Upper lobe of left lung (tissue), 6 donors: Measurements from ENCODE around the gene RAB39A. TPM values are rescaled to one million over a fixed set of nuclear protein-coding genes. Genes with fewer than 3 reads are reported as not detected.
"Not testable (repeated sequence)": the region's sequence is repeated elsewhere in the genome, so short reads cannot be mapped to it uniquely, and the experiment has no call there.

Experiments used
- ATAC-seq, 2 donors: fragments of 200-7000 bp; cut with Tn5 transposase; one replicate each; pipeline ENCODE4 v1.9.1; 2022; ENCODE audit warnings: mild to moderate bottlenecking in 2 of 2, moderate library complexity in 2 of 2; ENCODE audit not compliant: low FRiP score in 2 of 2
- DNase-seq, 2 donors: peaks; one replicate each; pipeline ENCODE4 v3.0.0-alpha.2; 2019 to 2020
- H3K27ac ChIP-seq, 4 donors: fragments of 200-600 bp; sonication (generic); one replicate each; pipeline ENCODE4 v1.5.1; 2016 to 2019
- H3K27me3 ChIP-seq, 4 donors: fragments of 200-600 bp; sonication (generic); one replicate each; pipeline ENCODE4 v1.5.1; 2017 to 2019
- H3K36me3 ChIP-seq, 4 donors: fragments of 200-600 bp; sonication (generic); one replicate each; pipeline ENCODE4 v1.5.1; 2016 to 2019
- H3K4me1 ChIP-seq, 4 donors: fragments of 200-600 bp; sonication (generic); one replicate each; pipeline ENCODE4 v1.5.1; 2018 to 2019
- H3K4me3 ChIP-seq, 4 donors: fragments of 200-600 bp; sonication (generic); one replicate each; pipeline ENCODE4 v1.5.1; 2017 to 2019; ENCODE audit warnings: mild to moderate bottlenecking in 2 of 4, moderate library complexity in 1 of 4
- H3K9me3 ChIP-seq, 4 donors: fragments of 200-600 bp; sonication (generic); one replicate each; pipeline ENCODE4 v1.5.1; 2018 to 2019
- EP300 ChIP-seq, 4 donors: sonication (generic); formaldehyde crosslinking; IDR thresholded peaks; one replicate each; pipeline ENCODE4 v1.5.1; 2017; ENCODE audit warnings: antibody characterized with exemption in 4 of 4, control low read depth in 2 of 4
- POLR2A ChIP-seq, 4 donors: fragments of 450-650 bp; IDR thresholded peaks; one replicate each; pipeline ENCODE4 v1.5.1; 2016 to 2017; ENCODE audit warnings: antibody characterized with exemption in 4 of 4, mild to moderate bottlenecking in 2 of 4
- POLR2AphosphoS5 ChIP-seq, 2 donors: sonication (generic); formaldehyde crosslinking; IDR thresholded peaks; one replicate each; pipeline ENCODE4 v1.5.1; 2017; ENCODE audit warnings: antibody characterized with exemption in 2 of 2
- WGBS, 2 donors: methylation state at CpG; one replicate each; pipeline ENCODE4 v1.1.5; 2017 to 2018; 5-methylcytosine and 5-hydroxymethylcytosine counted together
- total RNA-seq, 6 donors: library from RNA; depleted of rRNA in 4 of 6; stranded (reverse); fragments of >200 nt in 4 of 6; gene quantifications; one replicate each; pipeline versions ENCODE4 v1.1.0 to v1.2.1, GENCODE V29; 2016 to 2021
- TF ChIP-seq, protein P1 (sequence below), 6 experiments: fragments of 450-650 bp in 4 of 6; fragments of 200-600 bp in 2 of 6; sonication (generic) in 2 of 6; IDR thresholded peaks; one replicate each; pipeline ENCODE4 v1.5.1; 2016 to 2019; ENCODE audit warnings: antibody characterized with exemption in 6 of 6
- donor health status: DM: no; HTN: no; CAD: no; lungs with moderate emphysema.
- donor health status: DM: no; HTN: yes; CAD: no; lungs with severe emphysema.

Gene RAB39A
- total RNA-seq, 6 donors from 2014 or later = 1.8 to 7.3 (median 3.5) TPM; not detected in 1

- Histone ChIP-seq H3K27ac (peak overlapping the region in 3 of 4 donors; percentile 9 to 56 (median 50)), H3K36me3 (no peaks in the 10 kb centered on the region), H3K9me3 (no peaks in the 10 kb centered on the region), H3K27me3 (peaks cover 0 to 6% (median 0%) of the 10 kb centered on the region in 4 donors), H3K4me1 (peaks cover 11 to 19% (median 14%) of the 10 kb centered on the region in 4 donors), H3K4me3 (peak overlapping the region; percentile 14 to 69 (median 50))
- ATAC-seq (peak; percentile 42 to 81), DNase-seq (peak; percentile 27 to 56)
- 1 to 3% methylated on average over 33 to 41 of the region's 41 CpGs for WGBS, 2 donors
- TF ChIP-seq, protein P1, sequence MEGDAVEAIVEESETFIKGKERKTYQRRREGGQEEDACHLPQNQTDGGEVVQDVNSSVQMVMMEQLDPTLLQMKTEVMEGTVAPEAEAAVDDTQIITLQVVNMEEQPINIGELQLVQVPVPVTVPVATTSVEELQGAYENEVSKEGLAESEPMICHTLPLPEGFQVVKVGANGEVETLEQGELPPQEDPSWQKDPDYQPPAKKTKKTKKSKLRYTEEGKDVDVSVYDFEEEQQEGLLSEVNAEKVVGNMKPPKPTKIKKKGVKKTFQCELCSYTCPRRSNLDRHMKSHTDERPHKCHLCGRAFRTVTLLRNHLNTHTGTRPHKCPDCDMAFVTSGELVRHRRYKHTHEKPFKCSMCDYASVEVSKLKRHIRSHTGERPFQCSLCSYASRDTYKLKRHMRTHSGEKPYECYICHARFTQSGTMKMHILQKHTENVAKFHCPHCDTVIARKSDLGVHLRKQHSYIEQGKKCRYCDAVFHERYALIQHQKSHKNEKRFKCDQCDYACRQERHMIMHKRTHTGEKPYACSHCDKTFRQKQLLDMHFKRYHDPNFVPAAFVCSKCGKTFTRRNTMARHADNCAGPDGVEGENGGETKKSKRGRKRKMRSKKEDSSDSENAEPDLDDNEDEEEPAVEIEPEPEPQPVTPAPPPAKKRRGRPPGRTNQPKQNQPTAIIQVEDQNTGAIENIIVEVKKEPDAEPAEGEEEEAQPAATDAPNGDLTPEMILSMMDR (IDR thresholded peaks at IDR 0.05) = no peak
- peak in 1 of 4 donors; percentile 20 for TF ChIP-seq POLR2A (IDR thresholded peaks at IDR 0.05)
Observed at GRCh38 chr11:107928767-107929507, 689 bp downstream of the RAB39A start.

GRCh38 chr11:107929611-107930200 is 1.5 kb downstream of the RAB39A start:
- DNase-seq (no peak), ATAC-seq (peak in 1 of 2 donors; percentile 16)
- Histone ChIP-seq H3K27ac (no peak overlapping the region), H3K27me3 (peaks cover 0 to 6% (median 0%) of the 10 kb centered on the region in 4 donors), H3K9me3 (no peaks in the 10 kb centered on the region), H3K36me3 (no peaks in the 10 kb centered on the region), H3K4me3 (peak overlapping the region in 2 of 4 donors; percentile 56 to 69), H3K4me1 (peaks cover 11 to 19% (median 14%) of the 10 kb centered on the region in 4 donors)
- WGBS, 2 donors = 47 to 56% methylated on average over 10 of the region's 10 CpGs
- TF ChIP-seq, protein P1 (IDR thresholded peaks at IDR 0.05) = no peak
- TF ChIP-seq EP300 (IDR thresholded peaks at IDR 0.05) = no peak
- TF ChIP-seq POLR2A (IDR thresholded peaks at IDR 0.05) = no peak
- TF ChIP-seq POLR2AphosphoS5 (IDR thresholded peaks at IDR 0.05) = no peak

- DNase-seq (no peak), ATAC-seq (no peak)
- Histone ChIP-seq H3K4me1 (peaks cover 11 to 19% (median 14%) of the 10 kb centered on the region in 4 donors), H3K9me3 (no peaks in the 10 kb centered on the region), H3K36me3 (no peaks in the 10 kb centered on the region), H3K27ac (no peak overlapping the region), H3K4me3 (no peak overlapping the region), H3K27me3 (peaks cover 0 to 6% (median 0%) of the 10 kb centered on the region in 4 donors)
- WGBS, 2 donors = 85 to 88% methylated on average over 7 of the region's 7 CpGs
- TF ChIP-seq POLR2A (IDR thresholded peaks at IDR 0.05) (no peak), POLR2AphosphoS5 (IDR thresholded peaks at IDR 0.05) (no peak), EP300 (IDR thresholded peaks at IDR 0.05) (no peak)
- TF ChIP-seq, protein P1 (IDR thresholded peaks at IDR 0.05) = no peak
Observed at GRCh38 chr11:107931206-107931605, 3.0 kb downstream of the RAB39A start.

DNA sequence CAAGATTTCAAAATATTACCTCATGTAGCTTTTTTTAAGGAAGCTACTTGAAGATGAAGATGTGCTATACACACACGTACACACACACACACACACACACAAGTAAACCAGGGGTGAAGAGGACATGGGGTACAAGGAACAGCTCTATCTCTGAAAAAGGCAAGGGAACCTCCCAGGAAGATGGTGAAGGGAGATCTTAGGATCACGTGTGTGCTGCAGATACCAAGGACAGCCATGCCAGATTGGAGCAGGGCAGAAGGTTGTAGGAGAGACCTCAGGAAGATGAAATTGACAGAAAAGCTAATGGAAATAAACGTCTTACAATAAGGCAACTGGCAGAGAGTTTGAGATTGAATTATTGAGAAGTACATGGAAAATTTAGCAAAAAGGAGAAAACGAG is 19.7 kb downstream of the RAB39A start:
- 79 to 81% methylated on average over 4 of the region's 4 CpGs for WGBS, 2 donors
- H3K9me3 ChIP-seq = no peaks in the 10 kb centered on the region
- H3K27me3 ChIP-seq = no peaks in the 10 kb centered on the region
- ATAC-seq = no peak
- TF ChIP-seq POLR2AphosphoS5 (IDR thresholded peaks at IDR 0.05) (no peak), POLR2A (IDR thresholded peaks at IDR 0.05) (no peak), EP300 (IDR thresholded peaks at IDR 0.05) (no peak)
- TF ChIP-seq, protein P1 (IDR thresholded peaks at IDR 0.05) = no peak
- H3K4me3 ChIP-seq = no peak overlapping the region
- H3K36me3 ChIP-seq = no peaks in the 10 kb centered on the region
- H3K27ac ChIP-seq = no peak overlapping the region
- no peak for DNase-seq
- no peaks in the 10 kb centered on the region for H3K4me1 ChIP-seq

DNA sequence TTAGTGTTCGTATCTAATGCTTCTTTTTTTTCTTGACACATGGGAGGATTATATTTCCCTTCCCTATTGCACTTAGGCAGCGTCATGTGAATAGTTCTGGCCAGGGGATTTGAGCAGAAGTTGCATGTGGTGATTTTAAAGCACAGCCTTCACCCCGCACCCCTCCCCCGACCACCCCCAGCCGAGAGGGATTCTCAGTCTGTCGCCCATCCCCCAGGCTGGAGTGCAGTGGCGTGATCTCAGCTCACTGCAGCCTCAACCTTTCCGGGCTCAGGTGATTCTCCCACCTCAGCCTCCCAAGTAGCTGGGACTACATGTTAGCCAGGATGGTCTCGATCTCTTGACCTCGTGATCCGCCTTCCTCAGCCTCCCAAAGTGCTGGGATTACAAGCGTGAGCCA is 20.1 kb downstream of the RAB39A start:
- not testable (repeated sequence) for H3K4me3 ChIP-seq, H3K27ac ChIP-seq, H3K9me3 ChIP-seq, H3K4me1 ChIP-seq, H3K27me3 ChIP-seq, DNase-seq, H3K36me3 ChIP-seq, ATAC-seq
- WGBS, 2 donors = 81 to 88% methylated on average over 12 of the region's 12 CpGs
